Lower leg skin (tissue), 4 donors: ENCODE data around the gene ATP23. TPM values are rescaled to one million over a fixed set of nuclear protein-coding genes. Genes with fewer than 3 reads are reported as not detected.
A peak's percentile ranks its signal among the peaks of the same experiment; 100 is the strongest.

Experiments
- DNase-seq, 2 donors: peaks; one replicate each; pipeline ENCODE4 v3.0.0-alpha.2; 2019; ENCODE audit warnings: low spot score in 2 of 2
- H3K4me3 ChIP-seq: fragments of 200-600 bp; sonication (generic); 2 replicates; pipeline ENCODE4 v1.5.1; 2017; ENCODE audit warnings: mild to moderate bottlenecking, low read depth; ENCODE audit not compliant: poor library complexity, severe bottlenecking
- POLR2A ChIP-seq, 2 donors: fragments of 450-650 bp; IDR thresholded peaks; one replicate each; pipeline ENCODE4 v1.6.1; 2016 to 2017; ENCODE audit warnings: antibody characterized with exemption in 2 of 2, mild to moderate bottlenecking in 1 of 2, moderate library complexity in 1 of 2
- WGBS, 2 donors: methylation state at CpG; one replicate each; pipeline ENCODE4 v1.1.5; 2018; 5-methylcytosine and 5-hydroxymethylcytosine counted together
- intact Hi-C: fragments of 100-400 bp; cut with DNase I; formaldehyde crosslinking; loops from one replicate; pipeline ENCODE4 v1.15.0; 2023; ENCODE audit warnings: low total_unique reads
- total RNA-seq, 4 donors: library from RNA; depleted of rRNA; stranded (reverse); fragments of >200 nt; gene quantifications; one replicate each; pipeline ENCODE4 v1.1.0, GENCODE V29; 2016
- TF ChIP-seq, protein P1 (sequence below), 3 donors: fragments of 450-650 bp; IDR thresholded peaks; one replicate each; pipeline ENCODE4 v1.5.1; 2016; ENCODE audit warnings: antibody characterized with exemption in 3 of 3, mild to moderate bottlenecking in 3 of 3, moderate library complexity in 2 of 3

ATP23 gene
- total RNA-seq, 4 donors from 2014 or later: 3.0 to 14.3 (median 10.8) TPM

DNA sequence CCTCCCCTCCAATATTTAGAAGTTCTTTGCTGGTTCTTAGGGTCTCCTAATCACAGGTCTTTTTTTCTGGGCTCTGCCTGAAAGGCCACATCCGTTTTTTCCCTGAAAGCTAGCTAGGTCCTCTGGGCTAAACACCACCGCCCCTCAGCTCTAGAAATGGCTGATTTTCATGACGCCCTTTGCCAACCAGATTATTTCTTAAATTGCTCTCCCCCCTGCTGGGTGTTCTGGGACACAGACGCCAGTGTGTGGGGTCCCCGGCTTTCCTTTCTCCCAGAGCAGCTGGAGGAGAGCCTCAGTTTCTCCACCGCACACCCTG is 45.3 kb upstream of the ATP23 start:
- peak overlapping the region; percentile 15 for H3K4me3 ChIP-seq
- TF ChIP-seq, protein P1, sequence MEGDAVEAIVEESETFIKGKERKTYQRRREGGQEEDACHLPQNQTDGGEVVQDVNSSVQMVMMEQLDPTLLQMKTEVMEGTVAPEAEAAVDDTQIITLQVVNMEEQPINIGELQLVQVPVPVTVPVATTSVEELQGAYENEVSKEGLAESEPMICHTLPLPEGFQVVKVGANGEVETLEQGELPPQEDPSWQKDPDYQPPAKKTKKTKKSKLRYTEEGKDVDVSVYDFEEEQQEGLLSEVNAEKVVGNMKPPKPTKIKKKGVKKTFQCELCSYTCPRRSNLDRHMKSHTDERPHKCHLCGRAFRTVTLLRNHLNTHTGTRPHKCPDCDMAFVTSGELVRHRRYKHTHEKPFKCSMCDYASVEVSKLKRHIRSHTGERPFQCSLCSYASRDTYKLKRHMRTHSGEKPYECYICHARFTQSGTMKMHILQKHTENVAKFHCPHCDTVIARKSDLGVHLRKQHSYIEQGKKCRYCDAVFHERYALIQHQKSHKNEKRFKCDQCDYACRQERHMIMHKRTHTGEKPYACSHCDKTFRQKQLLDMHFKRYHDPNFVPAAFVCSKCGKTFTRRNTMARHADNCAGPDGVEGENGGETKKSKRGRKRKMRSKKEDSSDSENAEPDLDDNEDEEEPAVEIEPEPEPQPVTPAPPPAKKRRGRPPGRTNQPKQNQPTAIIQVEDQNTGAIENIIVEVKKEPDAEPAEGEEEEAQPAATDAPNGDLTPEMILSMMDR (IDR thresholded peaks at IDR 0.05): no peak
- no peak for TF ChIP-seq POLR2A (IDR thresholded peaks at IDR 0.05)
- WGBS, 2 donors: 5 to 9% methylated on average over 6 of the region's 6 CpGs
- DNase-seq: no peak
- intact Hi-C loops: loop anchor here (5.0 kb wide), 1 partner anchor 59 kb away; no protein-coding TSS in a partner anchor

DNA sequence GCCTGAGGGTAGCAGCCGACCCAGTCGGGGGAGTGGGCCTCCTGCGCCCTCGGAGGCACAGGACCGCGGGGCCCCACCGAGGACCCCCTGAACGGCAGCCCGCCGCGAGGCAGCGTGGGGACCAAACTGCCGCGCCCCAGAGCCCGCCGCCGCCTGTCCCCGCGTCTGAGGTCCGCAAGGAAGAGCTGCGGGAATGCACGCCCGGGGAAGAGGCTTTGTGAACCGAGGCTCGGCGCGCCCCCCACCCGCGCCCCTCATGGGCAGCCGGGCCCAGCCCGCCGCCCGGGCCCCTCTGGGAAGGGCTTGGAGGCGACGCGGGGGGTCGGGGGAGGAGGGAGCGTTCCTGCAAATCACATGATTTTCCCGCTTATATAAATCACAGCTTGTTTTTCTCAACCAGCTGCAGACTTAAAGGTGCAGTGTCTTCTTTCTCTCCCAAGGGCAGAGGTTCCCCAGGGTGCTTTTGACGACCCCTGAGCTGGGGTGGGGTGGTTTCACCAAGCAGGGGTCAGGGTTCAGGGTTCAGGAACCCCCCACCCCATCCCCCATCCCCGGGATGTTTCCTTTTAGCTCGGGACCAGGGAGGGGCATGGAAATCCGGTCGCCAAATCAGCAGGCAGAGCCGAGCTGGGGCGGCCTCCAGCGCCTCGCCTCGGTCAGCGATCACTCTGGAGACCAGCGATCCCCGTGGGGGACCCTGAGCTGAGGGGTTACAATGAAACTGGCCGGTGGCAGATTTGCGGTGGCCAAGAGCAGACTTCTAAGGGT is 44.7 kb upstream of the ATP23 start:
- WGBS, 2 donors: 0 to 9% methylated on average over 31 to 34 of the region's 54 CpGs
- intact Hi-C loops: loop anchor here (5.0 kb wide), 1 partner anchor 59 kb away; no protein-coding TSS in a partner anchor
- peak in 1 of 2 donors; percentile 18 for TF ChIP-seq POLR2A (IDR thresholded peaks at IDR 0.05)
- TF ChIP-seq, protein P1 (IDR thresholded peaks at IDR 0.05): no peak
- peak overlapping the region; percentile 15 for H3K4me3 ChIP-seq
- peak; percentile 80 to 96 for DNase-seq

DNA sequence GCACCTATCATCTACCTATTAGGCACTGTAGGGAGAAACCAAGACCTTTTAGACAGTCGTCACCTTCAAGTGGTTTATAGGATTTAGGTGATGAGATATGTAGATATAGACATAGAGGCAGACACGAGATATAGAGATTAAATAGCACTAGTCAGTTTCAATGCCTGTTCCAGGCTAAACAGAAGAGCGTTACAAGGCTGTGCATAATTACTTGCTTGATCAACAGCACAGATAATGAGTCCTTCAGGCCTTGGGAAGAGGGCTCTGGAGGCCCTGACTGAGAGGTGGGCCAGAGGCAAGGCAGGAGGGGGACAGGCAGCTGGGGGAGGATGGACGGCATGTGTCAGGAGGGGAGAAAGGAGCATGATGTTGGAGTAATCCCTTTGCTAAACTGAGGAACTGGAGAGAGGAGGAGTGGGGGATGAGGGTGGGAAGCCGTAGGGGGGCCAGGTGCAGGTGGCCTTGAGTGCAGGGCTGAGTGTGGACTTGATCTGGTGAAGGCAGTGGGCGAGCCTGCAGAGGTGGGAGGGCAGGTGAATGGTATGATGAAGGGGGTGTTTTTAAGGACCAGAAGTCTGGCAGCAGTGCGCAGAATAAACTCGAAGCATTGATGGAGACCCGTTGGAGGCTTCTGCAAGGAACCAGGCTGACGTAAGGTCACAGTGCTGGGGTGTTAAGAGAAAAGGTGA is 43.9 kb upstream of the ATP23 start:
- DNase-seq: no peak
- intact Hi-C loops: loop anchor here (5.0 kb wide), 1 partner anchor 60 kb away; no protein-coding TSS in a partner anchor
- TF ChIP-seq, protein P1 (IDR thresholded peaks at IDR 0.05): no peak
- H3K4me3 ChIP-seq: no peak overlapping the region
- WGBS, 2 donors: 56 to 59% methylated on average over 10 of the region's 10 CpGs

DNA sequence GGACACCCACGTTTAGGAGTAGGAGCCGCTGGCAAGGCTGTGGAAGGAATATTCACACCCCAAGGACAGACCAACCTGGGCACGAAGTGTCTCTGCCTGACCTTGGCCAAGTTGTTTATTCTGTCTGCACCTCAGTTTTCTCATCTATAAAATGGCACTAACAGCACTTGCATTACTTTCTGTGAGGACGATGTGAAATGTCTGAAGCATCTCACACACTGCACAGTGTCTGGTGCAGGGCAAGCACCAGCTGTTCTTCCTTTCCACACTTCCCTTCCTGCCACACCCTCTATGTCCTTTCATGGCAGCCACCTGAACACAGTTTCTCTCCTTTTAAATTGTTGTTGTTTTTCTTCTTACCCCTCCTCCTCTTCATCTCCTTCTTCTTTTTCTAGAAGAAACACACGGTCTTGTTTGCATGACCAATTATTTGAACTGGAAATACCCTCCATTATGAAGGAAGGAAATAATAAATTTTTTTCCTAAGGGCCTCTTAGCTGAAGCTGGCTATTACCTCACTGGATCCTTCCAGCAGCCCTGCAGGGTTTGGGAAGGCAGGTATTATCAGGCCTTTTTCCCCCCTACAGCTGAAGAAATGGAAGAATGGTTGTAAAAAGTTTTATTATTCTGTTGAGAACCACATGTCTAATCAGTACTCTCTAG is 42.9 kb upstream of the ATP23 start:
- DNase-seq: no peak
- no peak overlapping the region for H3K4me3 ChIP-seq
- intact Hi-C loops: loop anchor here (5.0 kb wide), 1 partner anchor 61 kb away; no protein-coding TSS in a partner anchor
- WGBS, 2 donors: 32 to 37% methylated on average over 5 of the region's 5 CpGs
- TF ChIP-seq, protein P1 (IDR thresholded peaks at IDR 0.05): no peak
- no peak for TF ChIP-seq POLR2A (IDR thresholded peaks at IDR 0.05)

DNA sequence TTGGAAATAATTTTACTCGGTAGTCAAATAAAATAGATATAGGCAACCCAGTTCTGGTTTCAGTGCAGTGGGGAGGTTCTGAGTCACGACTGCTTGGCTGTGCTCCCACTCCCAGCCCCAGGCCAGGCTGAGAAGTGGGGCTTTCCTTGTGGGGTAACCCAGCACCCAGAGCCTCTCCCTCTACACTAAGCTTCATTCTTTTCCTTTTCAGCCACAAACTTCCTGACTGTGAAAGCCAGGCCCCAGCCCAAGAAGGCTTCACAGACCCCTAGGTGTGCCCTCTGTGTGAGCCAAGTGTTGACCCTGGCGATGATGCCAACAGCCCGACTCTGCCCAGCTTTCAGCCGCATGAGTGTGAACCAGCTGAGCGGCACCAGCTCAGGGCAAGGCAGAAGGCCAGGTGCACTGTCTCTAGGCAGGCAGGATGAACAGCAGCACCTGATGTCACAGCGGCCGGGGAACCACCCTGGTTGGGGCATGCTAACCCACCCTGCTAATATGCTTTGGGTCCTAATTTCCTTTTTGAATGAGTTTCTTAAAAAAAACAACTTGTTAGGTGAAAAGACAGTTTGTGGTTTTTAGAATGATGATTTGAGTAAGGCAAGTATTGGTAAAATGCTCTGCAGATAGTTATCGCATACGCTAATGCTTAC is 42.2 kb upstream of the ATP23 start:
- TF ChIP-seq, protein P1 (IDR thresholded peaks at IDR 0.05): no peak
- TF ChIP-seq POLR2A (IDR thresholded peaks at IDR 0.05): no peak
- no peak for DNase-seq
- intact Hi-C loops: loop anchor here (5.0 kb wide), 1 partner anchor 62 kb away; no protein-coding TSS in a partner anchor
- WGBS, 2 donors: 35 to 46% methylated on average over 10 of the region's 10 CpGs
- H3K4me3 ChIP-seq: no peak overlapping the region
